Spinal cord (tissue), 10 donors: ENCODE results near the gene PATJ. TPM values are rescaled to one million over a fixed set of nuclear protein-coding genes. Genes with fewer than 3 reads are reported as not detected.
"Not testable (repeated sequence)": the region's sequence is repeated elsewhere in the genome, so short reads cannot be mapped to it uniquely, and the experiment has no call there.

Experiments used
- DNase-seq, 6 donors: peaks; one replicate each; pipeline versions ENCODE4 v3.0.0 to v3.0.0-alpha.2; 2013 to 2015; ENCODE audit warnings: low spot score in 6 of 6, low read depth in 4 of 6
- H3K27ac ChIP-seq: one replicate; pipeline ENCODE4 v1.5.1; 2013; ENCODE audit warnings: low read depth, low read length, control low read depth
- H3K27me3 ChIP-seq: one replicate; pipeline ENCODE4 v1.6.1; 2013; ENCODE audit warnings: low read length; ENCODE audit not compliant: control insufficient read depth, insufficient read depth
- H3K36me3 ChIP-seq: one replicate; pipeline ENCODE4 v1.6.1; 2013; ENCODE audit warnings: low read length; ENCODE audit not compliant: control insufficient read depth, insufficient read depth
- H3K4me1 ChIP-seq: one replicate; pipeline ENCODE4 v1.6.1; 2013; ENCODE audit warnings: low read length; ENCODE audit not compliant: control insufficient read depth, insufficient read depth
- H3K4me3 ChIP-seq: one replicate; pipeline ENCODE4 v1.5.1; 2013; ENCODE audit warnings: low read depth, low read length, control low read depth
- H3K9me3 ChIP-seq: one replicate; pipeline ENCODE4 v1.6.1; 2013; ENCODE audit warnings: low read length; ENCODE audit not compliant: control insufficient read depth, insufficient read depth
- WGBS: methylation state at CpG from one replicate; pipeline ENCODE4 v1.1.5; 2013; ENCODE audit warnings: missing lambda C conversion rate; ENCODE audit not compliant: insufficient coverage; 5-methylcytosine and 5-hydroxymethylcytosine counted together
- polyA plus RNA-seq, 2 donors: library from polyadenylated mRNA; unstranded; fragments of 120-200 nt; gene quantifications; one replicate each; pipeline ENCODE4 v1.2.1, GENCODE V29; 2013; ENCODE audit not compliant: insufficient read length in 2 of 2
- total RNA-seq, 2 donors: library from RNA; depleted of rRNA in 1 of 2; stranded (reverse); fragments of 120-200 nt in 1 of 2; fragments of >200 nt in 1 of 2; gene quantifications; one replicate each; pipeline versions ENCODE4 v1.2.3 to v1.2.4, GENCODE V29; 2013 to 2014
- donor health status: healthy.

PATJ gene
- total and polyA plus RNA-seq, 4 donors = 18.8 to 58.2 (median 37.8) TPM

- Histone ChIP-seq H3K4me3 (no peak overlapping the region), H3K4me1 (no peaks in the 10 kb centered on the region), H3K36me3 (no peaks in the 10 kb centered on the region), H3K27ac (no peak overlapping the region), H3K27me3 (no peaks in the 10 kb centered on the region), H3K9me3 (no peaks in the 10 kb centered on the region)
- DNase-seq = peak in 1 of 6 donors; percentile 43
- 89% methylated on average over 1 of the region's 1 CpG for WGBS
These were observed 183.5 kb downstream of the PATJ start for GRCh38 chr1:61925591-61926298.

- H3K9me3 ChIP-seq = no peaks in the 10 kb centered on the region
- no peaks in the 10 kb centered on the region for H3K27me3 ChIP-seq
- no peaks in the 10 kb centered on the region for H3K36me3 ChIP-seq
- H3K4me3 ChIP-seq = no peak overlapping the region
- H3K4me1 ChIP-seq = no peaks in the 10 kb centered on the region
- DNase-seq = no peak
- H3K27ac ChIP-seq = no peak overlapping the region
- no CpG with 5 or more reads among the region's 3 CpGs for WGBS
These were observed 184.3 kb downstream of the PATJ start for GRCh38 chr1:61926597-61926996.

DNA sequence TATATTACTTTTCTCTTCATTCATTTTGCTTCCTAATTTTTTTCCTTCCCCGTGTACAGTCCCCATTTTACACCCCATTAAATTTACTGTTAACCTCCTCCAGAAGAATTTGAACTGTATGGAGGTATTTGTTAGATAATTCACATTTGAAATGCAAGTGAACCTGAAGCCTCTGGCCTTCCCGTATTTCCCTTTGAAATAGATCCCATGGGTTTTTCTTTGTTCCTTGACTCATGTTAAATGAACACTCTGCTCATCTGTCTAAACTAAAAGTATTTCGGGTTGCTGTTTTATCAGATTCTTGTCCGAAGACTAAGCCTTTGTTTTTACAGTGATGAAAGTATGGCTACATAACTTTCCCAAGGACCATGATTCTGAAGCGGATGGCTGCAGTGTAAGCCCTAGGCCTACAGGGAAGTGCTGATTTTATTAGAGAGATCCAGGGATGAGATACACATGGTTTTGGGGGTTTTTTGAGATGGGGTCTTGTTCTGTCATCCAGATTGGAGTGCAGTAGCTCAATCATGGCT, 187.9 kb downstream of the PATJ start:
- Histone ChIP-seq H3K4me1 (no peaks in the 10 kb centered on the region), H3K27ac (no peak overlapping the region), H3K9me3 (no peaks in the 10 kb centered on the region), H3K27me3 (no peaks in the 10 kb centered on the region), H3K4me3 (no peak overlapping the region), H3K36me3 (no peaks in the 10 kb centered on the region)
- WGBS = 66% methylated on average over 4 of the region's 5 CpGs
- no peak for DNase-seq

DNA sequence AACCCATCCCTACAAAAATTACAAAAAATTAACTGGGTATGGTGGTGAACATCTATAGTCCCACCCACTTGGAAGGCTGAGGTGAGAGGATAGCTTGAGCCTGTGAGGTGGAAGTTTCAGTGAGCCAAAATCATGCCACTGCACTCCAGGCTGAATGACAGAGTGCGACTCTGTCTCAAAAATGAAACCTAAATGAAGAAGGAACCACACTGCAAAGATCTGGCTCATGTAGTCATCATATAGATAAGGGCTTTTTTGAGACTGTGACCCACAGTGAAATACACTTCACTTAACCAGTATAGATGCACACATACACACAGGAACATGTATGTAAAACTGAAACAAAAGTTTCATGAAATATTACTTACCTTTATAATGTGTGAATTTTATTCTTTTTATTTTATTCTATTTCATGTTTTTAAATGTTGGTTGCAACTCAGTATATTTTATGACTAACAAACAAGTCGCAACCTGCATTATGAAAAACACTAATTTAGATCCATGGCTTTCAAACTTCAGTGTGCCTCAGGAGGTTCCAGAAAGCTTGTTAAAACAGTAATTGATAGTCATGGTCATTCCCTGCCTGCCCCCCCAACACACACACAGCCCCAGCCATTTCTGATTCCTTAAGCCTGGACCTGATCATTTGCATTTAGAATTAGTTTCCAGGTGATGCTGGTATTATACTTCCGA, 189.5 kb downstream of the PATJ start:
- H3K4me1 ChIP-seq = no peaks in the 10 kb centered on the region
- H3K27ac ChIP-seq = no peak overlapping the region
- no peak for DNase-seq
- WGBS = 100% methylated on average over 1 of the region's 3 CpGs
- no peaks in the 10 kb centered on the region for H3K27me3 ChIP-seq
- no peak overlapping the region for H3K4me3 ChIP-seq
- no peaks in the 10 kb centered on the region for H3K36me3 ChIP-seq
- no peaks in the 10 kb centered on the region for H3K9me3 ChIP-seq

DNA sequence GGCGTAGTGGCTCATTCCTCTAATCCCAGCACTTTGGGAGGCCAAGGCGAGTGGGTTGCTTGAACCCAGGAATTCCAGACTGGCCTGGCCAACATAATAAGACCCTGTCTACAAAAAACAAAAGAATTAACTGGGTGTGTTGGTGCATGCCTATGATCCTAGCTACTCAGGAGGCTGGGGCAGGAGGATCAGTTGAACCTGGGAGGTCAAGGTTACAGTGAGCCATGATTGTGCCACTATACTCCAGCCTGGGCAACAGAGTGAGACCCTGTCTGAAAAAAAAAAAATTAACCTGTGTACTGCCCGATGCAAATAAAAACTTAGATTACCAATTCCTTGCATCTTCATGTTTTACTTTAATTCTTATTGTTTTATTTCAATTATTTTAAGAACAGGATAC, 193.2 kb downstream of the PATJ start:
- Histone ChIP-seq H3K27me3 (no peaks in the 10 kb centered on the region), H3K4me3 (no peak overlapping the region), H3K36me3 (no peaks in the 10 kb centered on the region), H3K27ac (no peak overlapping the region), H3K4me1 (no peaks in the 10 kb centered on the region), H3K9me3 (no peaks in the 10 kb centered on the region)
- no CpG with 5 or more reads among the region's 3 CpGs for WGBS
- DNase-seq = no peak

DNA sequence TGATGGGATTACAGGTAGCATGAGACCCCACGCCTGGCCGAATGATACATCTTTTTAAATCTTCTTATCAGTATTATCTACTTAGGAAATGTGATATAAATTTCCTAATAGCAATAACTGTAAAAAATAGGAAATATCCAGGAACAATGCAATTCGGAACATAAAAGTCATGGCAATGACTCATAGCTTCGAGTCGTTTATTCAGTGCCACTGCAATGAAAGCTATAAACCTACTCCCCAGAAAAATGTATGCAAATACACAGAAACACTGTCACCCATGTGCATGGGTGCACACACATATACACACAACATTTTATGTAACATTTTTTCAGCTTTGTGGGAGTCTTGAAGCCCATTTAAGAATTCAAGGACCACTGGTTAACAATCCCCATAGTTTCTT, 194.6 kb downstream of the PATJ start:
- Histone ChIP-seq H3K36me3 (no peaks in the 10 kb centered on the region), H3K27me3 (no peaks in the 10 kb centered on the region), H3K4me3 (no peak overlapping the region), H3K27ac (no peak overlapping the region), H3K9me3 (no peaks in the 10 kb centered on the region), H3K4me1 (no peaks in the 10 kb centered on the region)
- WGBS = 86% methylated on average over 3 of the region's 5 CpGs
- no peak for DNase-seq

DNA sequence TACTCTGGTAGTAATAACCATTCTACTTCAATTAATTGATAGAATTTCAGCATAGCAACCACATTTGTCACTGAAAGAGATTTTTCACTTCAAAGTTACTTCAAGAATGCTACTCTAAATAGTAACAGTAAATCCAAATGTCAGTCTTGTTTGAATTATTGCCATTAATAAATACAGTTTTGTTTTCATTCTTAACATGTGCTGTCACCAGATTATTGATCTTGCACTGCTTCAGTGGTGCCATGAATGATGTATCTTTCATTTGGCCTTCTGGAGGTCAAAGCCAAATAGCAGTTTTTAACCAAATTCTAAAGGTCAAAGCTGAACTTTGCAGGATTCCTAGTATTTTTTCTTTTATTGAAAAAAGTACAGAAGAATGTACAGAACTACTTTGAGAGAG, 199.5 kb downstream of the PATJ start:
- Histone ChIP-seq H3K36me3 (no peaks in the 10 kb centered on the region), H3K27me3 (no peaks in the 10 kb centered on the region)

GRCh38 chr1:61942856-61943255, 200.6 kb downstream of the PATJ start:
- Histone ChIP-seq H3K4me3 (no peak overlapping the region), H3K36me3 (no peaks in the 10 kb centered on the region), H3K4me1 (no peaks in the 10 kb centered on the region), H3K9me3 (no peaks in the 10 kb centered on the region), H3K27me3 (no peaks in the 10 kb centered on the region), H3K27ac (no peak overlapping the region)
- 97% methylated on average over 4 of the region's 5 CpGs for WGBS
- DNase-seq = no peak

More for the DNA sequence above, 199.5 kb downstream of the PATJ start:
- Histone ChIP-seq H3K4me1 (no peaks in the 10 kb centered on the region), H3K9me3 (no peaks in the 10 kb centered on the region), H3K27ac (no peak overlapping the region), H3K4me3 (no peak overlapping the region)
- no peak for DNase-seq

DNA sequence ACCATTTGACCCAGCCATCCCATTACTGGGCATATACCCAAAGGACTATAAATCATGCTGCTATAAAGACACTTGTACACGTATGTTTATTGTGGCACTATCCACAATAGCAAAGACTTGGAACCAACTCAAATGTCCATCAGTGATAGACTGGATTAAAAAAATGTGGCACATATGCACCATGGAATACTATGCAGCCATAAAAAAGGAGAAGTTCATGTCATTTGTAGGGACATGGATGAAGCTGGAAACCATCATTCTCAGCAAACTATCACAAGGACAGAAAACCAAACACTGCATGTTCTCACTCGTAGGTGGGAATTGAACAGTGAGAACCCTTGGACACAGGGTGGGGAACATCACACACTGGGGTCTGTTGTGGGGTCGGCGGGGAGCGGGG, 206.4 kb downstream of the PATJ start:
- not testable (repeated sequence) for DNase-seq, H3K27me3 ChIP-seq, H3K27ac ChIP-seq, H3K4me3 ChIP-seq, H3K36me3 ChIP-seq, H3K9me3 ChIP-seq, H3K4me1 ChIP-seq
- WGBS = no CpG with 5 or more reads among the region's 5 CpGs

GRCh38 chr1:61950418-61950817, 208.1 kb downstream of the PATJ start:
- Histone ChIP-seq H3K27me3 (no peaks in the 10 kb centered on the region), H3K4me1 (peaks cover 4% of the 10 kb centered on the region), H3K4me3 (no peak overlapping the region), H3K9me3 (no peaks in the 10 kb centered on the region), H3K27ac (no peak overlapping the region), H3K36me3 (no peaks in the 10 kb centered on the region)
- DNase-seq = peak in 2 of 6 donors; percentile 14 to 59
- no CpG with 5 or more reads among the region's 2 CpGs for WGBS
